ENCODE data around the gene CCL19.
A peak's percentile ranks its signal among the peaks of the same experiment; 100 is the strongest.

Gene CCL19

GRCh38 chr9:34659592-34660253 lies 31.4 kb downstream of the CCL19 start:
- DNase-seq: no peak

- no peak for DNase-seq
These were observed 32.6 kb downstream of the CCL19 start for GRCh38 chr9:34658461-34658860.

- no peak for DNase-seq
These were observed 34.1 kb downstream of the CCL19 start for GRCh38 chr9:34656992-34657391.

- no peak for DNase-seq
These were observed 35.7 kb downstream of the CCL19 start for GRCh38 chr9:34655394-34655793.

GRCh38 chr9:34654323-34655051 lies 36.6 kb downstream of the CCL19 start:
- DNase-seq: no peak

- no peak for DNase-seq
These were observed 37.7 kb downstream of the CCL19 start for GRCh38 chr9:34653151-34654072.

- DNase-seq: no peak
These were observed 38.5 kb downstream of the CCL19 start for GRCh38 chr9:34652602-34653000.

GRCh38 chr9:34651876-34652601 lies 39.0 kb downstream of the CCL19 start, which contains the start of gene IL11RA:
IL11RA (plus strand) TSS chr9:34652185; CDS start chr9:34655218, 3,033 bp downstream.
- DNase-seq: peak; percentile 16

GRCh38 chr9:34651321-34651720 lies 39.8 kb downstream of the CCL19 start:
- no peak for DNase-seq

GRCh38 chr9:34650816-34651215 lies 40.3 kb downstream of the CCL19 start:
- no peak for DNase-seq

- DNase-seq: no peak
These were observed 42.4 kb downstream of the CCL19 start for GRCh38 chr9:34648673-34649072.

- DNase-seq: no peak
These were observed 43.4 kb downstream of the CCL19 start for GRCh38 chr9:34647651-34648050.

GRCh38 chr9:34647084-34647403 lies 44.0 kb downstream of the CCL19 start:
- DNase-seq: no peak

- DNase-seq: peak; percentile 41
These were observed 44.6 kb downstream of the CCL19 start, which contains the start of gene GALT for GRCh38 chr9:34646211-34647083. GALT (plus strand) TSS chr9:34646675; CDS start chr9:34646705, 30 bp downstream.

GRCh38 chr9:34644766-34645314 lies 46.2 kb downstream of the CCL19 start:
- no peak for DNase-seq

GRCh38 chr9:34642679-34643078 lies 48.4 kb downstream of the CCL19 start:
- DNase-seq: no peak

Measured in GOT3 (cell line).